GM12874 (cell line): ENCODE measurements around the gene TRIM14.
A peak's percentile ranks its signal among the peaks of the same experiment; 100 is the strongest.

Source experiments
- CTCF ChIP-seq: IDR thresholded peaks from 2 replicates; pipeline ENCODE4 v1.5.1; 2011; ENCODE audit warnings: low read depth, mild to moderate bottlenecking, control low read depth, low read length, moderate library complexity; ENCODE audit not compliant: insufficient read depth

The TRIM14 gene

GRCh38 chr9:98075332-98075805, 43.7 kb downstream of the TRIM14 start:
- no peak for TF ChIP-seq CTCF

- TF ChIP-seq CTCF = peak; percentile 89
Measured at GRCh38 chr9:98074115-98074990, 44.7 kb downstream of the TRIM14 start.

GRCh38 chr9:98071737-98072136, 47.3 kb downstream of the TRIM14 start:
- TF ChIP-seq CTCF = no peak

GRCh38 chr9:98070704-98071103, 48.3 kb downstream of the TRIM14 start:
- no peak for TF ChIP-seq CTCF

GRCh38 chr9:98069551-98069950, 49.5 kb downstream of the TRIM14 start:
- TF ChIP-seq CTCF = no peak

GRCh38 chr9:98067184-98067583, 51.8 kb downstream of the TRIM14 start:
- TF ChIP-seq CTCF = no peak

- TF ChIP-seq CTCF = no peak
Measured at GRCh38 chr9:98066235-98066634, 52.8 kb downstream of the TRIM14 start.
